ENCODE measurements around the gene KIRREL3.

DNA sequence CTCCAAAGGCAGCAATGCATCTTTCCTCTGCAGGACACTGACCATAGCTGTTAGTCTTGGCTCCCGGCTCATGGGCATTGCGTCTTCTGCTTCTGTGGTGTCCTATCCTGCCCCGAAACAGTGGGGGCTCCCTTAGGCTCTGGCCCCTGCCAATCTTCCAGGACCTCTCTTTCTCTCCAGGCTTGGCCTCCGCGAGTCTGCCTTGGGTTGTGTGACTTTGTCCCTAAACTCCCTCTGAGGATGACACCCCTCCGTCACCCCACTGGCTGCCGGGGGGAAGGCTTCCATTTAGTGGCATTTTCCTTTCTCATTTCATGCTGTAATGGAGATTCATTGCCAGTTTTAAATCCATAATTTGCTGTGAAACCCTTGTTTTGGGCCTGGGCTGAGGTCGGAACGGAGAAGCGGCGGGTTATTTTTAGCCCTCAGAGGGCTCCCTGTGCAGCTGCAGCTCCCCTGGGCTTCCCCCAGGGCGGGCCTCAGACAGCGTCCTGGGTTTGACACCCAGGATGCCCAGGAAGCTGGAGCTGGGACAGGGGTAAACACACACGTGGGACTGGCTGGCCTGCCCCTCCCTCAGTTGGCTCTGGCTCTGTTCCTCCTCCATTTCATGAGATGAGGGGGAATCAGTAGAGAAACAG lies 489.0 kb downstream of the KIRREL3 start:
- TF ChIP-seq, protein P1, sequence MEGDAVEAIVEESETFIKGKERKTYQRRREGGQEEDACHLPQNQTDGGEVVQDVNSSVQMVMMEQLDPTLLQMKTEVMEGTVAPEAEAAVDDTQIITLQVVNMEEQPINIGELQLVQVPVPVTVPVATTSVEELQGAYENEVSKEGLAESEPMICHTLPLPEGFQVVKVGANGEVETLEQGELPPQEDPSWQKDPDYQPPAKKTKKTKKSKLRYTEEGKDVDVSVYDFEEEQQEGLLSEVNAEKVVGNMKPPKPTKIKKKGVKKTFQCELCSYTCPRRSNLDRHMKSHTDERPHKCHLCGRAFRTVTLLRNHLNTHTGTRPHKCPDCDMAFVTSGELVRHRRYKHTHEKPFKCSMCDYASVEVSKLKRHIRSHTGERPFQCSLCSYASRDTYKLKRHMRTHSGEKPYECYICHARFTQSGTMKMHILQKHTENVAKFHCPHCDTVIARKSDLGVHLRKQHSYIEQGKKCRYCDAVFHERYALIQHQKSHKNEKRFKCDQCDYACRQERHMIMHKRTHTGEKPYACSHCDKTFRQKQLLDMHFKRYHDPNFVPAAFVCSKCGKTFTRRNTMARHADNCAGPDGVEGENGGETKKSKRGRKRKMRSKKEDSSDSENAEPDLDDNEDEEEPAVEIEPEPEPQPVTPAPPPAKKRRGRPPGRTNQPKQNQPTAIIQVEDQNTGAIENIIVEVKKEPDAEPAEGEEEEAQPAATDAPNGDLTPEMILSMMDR (IDR thresholded peaks at IDR 0.05), result no peak
- TF ChIP-seq POLR2A (IDR thresholded peaks at IDR 0.05), result no peak
